COLO668 (cell line): ENCODE measurements around the gene COQ9.
"Not testable (repeated sequence)": the region's sequence is repeated elsewhere in the genome, so short reads cannot be mapped to it uniquely, and the experiment has no call there.

ENCODE experiments used
- DNase-seq: peaks from one replicate; lab custom pipeline; 2025; ENCODE audit not compliant: unreplicated experiment; lab: John Stamatoyannopoulos, UW

The COQ9 gene, protein sequence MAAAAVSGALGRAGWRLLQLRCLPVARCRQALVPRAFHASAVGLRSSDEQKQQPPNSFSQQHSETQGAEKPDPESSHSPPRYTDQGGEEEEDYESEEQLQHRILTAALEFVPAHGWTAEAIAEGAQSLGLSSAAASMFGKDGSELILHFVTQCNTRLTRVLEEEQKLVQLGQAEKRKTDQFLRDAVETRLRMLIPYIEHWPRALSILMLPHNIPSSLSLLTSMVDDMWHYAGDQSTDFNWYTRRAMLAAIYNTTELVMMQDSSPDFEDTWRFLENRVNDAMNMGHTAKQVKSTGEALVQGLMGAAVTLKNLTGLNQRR

DNA sequence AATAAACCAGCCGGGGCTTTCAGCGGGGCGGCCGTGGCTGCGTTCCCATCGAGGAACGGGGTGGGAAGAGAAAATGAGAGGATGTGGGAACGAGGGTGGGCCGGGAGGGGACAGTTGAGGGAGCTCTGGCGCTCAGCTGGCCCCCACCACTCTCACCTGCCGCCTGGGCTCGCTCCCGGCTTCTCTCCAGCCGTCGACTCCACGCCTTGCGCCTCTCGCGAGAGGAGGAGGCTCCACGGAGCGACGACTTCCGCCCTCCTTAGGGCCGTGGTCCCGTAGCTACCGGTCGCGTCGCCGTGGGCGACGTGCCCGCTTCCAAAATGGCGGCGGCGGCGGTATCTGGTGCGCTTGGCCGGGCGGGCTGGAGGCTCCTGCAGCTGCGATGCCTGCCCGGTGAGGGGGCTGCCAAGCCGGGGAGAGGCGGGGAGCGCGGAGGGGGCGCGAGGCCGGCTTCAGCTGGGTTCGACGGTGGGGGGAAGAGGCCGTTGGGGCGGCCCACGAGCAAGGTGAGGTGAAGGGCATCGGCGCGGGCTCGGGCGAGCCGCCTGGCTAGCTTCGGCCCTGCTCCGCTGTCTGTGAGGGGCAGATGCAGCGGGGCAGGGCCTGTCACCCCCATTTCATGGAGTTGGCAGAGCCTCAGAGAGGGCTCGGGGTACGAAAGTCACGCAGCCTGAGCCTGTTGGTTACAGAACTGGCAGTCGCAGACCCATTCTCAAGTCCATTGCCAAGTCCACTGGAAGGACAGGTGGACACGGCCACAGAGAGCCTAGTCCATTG, at the start of gene COQ9, which contains the start of gene CIAPIN1:
Gene COQ9, plus strand, starts transcription at position 294 of the 777 bp plus-strand sequence. Its CDS starts 27 bp downstream, at position 321.
Gene CIAPIN1, minus strand, starts transcription at position 200 of the 777 bp plus-strand sequence. CDS start 6,457 bp downstream, outside the sequence.
- DNase-seq, result peak; percentile 97

DNA sequence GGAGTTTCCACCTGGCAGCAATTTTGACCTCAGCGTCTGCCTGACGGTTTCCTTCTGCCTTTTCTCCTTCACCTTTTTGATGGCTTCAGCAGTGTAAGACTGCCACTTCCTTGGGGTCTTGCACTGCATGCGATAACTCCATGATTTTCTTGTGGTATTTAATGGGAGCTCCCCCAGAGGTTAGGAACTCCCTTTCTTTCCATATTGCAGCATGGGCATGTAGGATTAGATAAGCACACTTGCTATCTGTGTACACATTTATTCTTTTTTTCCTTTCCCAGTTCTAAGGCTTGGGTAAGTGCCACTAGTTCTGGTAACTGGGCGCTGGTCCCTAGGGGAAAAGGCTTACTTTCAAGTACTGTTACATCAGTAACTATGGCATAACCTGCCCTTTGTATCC, 49.8 kb upstream of the COQ9 start:
- not testable (repeated sequence) for DNase-seq

DNA sequence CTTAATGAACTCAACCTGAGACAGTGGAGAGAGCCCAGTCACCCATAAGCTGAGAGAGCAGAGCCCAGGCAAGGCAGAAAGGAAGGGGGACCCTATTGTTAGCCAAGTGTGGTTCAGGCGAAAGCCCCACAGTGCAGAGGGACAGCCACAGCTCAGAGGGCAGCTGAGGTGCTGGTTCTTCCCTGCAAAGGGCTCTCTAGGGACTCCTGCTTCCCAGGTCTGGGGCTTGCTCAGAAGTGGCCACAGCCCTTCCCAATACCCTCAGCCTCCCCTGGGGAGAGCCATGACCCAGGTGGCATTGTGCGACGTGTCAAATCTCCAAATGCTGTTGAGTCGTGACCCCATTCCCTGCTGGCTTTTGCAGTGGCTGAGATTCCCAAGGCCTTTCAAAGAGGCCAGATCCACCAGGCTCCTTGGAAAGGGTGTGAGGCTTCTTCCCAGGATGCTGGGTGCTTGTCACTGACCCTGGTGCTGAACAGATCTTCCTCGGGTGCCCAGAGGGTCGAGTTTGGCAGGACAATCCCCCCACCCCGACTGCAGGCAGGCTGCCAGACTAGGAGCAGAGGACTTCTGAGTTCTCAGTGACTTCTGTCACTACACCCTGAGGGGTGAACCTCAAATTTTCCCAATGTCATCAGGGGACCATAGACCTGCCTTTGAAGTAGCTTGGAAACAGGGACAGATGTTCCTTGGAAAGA, 45.2 kb upstream of the COQ9 start:
- no peak for DNase-seq

DNA sequence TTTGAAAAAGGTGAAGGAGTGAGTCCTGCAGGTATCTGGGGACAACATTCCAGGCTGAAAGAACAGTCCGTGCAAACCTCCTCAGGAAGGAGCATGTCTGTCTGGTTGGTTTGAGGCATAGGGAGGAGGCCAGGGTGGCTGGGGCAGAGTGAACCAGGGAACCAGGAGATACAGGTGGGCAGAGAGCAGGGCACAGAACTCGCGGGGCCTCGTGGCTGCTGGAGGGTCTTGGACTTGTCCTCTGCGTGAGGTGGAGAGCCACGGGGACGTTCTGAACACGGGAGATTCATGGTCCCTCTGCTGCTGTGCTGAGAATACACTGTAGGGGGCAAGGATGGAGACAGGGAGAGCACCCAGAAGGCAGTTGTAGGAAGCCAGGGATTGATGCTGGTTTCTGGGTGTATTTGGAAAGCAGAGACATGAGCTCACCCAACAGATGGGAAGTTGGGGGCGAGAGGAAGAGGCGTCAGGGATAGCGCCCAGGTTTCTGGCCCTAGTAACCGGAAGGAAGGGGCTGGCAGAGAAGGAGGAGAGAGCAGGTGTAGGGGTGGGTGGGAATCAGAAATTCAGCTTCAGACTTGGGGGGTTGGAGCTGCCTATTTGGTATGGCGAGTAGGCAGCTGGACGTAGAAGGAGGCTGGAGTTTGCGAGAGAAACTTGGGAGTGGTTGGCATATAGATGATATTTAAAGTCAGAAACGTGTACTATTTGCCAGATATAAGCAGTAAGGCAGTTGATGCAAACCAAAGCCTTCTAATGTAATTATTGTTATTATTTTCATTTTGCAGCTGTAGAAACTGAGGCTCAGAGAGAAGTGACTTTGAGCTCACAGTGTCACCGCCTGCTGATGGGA, 43.1 kb upstream of the COQ9 start, which contains the start of gene CCL17:
Gene CCL17, plus strand, starts transcription at position 803 of the 853 bp plus-strand sequence. CDS start 9,166 bp downstream, outside the sequence.
- DNase-seq, result no peak

DNA sequence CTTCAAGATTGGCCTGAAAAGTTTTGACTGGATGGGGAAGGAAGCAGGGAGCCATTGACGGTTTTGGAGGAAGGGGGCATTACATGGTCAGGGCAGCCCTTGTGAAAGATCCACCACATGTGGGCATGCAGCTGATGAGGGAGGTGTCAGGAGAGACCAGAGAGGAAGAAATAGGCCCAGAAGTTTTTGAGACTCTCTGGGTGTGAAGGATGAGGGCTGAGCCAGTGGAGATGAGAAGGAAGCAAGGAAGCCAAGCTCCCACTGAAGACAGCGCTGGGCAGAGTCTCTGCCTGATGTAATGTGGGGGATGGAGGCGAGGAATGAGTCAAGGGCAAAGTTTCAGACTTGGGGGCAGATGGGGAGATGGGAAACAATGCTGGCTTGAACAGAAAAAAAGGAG, 42.2 kb upstream of the COQ9 start:
- DNase-seq, result no peak

DNA sequence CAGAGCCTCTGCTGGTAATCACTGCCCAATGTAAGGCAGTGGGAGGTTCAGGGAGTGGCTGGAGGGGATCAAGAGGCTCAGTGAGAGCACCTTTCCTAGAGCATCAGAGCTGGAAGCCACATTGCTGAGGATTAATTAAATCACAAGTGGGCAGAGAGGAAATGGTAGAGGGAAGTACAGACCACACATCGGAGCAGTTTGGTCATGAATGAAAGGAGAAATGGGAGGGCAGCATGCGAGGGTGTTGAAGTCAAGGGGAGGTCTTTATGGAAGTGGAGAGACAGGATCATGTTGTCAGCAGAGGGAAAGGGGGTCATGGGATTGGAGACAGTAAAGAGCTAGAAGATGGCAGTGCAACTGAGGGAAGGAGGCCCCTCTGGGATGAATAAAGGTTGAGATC, 40.4 kb upstream of the COQ9 start:
- no peak for DNase-seq

DNA sequence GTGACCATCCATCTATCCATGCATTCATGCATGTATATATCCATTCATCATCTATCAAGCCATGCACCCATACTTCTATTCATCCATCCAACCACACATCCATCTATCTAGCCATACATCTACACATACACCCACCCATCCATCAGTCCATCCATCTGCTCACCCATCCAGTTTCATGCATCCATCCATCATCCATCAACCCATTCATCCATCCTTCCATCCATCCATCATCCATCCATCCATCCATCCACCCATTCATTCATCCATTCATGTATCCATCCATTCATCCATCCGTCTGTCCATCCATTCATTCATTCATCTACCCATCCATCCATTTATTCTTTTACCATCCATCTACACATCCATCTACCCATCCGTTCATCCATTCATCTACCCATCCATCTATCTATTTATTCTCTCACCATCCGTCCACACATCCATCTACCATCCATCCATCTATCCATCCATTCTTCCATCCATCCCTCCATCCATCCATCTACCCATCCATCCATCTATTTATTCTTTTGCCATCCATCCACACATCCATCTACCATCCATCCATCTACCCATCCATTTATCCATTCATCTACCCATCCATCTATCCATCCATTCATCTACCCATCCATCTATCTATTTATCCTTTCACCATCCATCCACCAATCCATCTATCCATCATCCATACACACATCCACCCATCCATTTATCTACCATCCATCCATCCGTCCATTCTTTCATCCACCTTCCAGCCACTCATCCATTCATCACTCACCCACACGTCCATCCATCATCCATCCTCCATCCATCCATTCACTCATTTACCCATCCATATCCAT, 39.5 kb upstream of the COQ9 start:
- DNase-seq, result no peak

DNA sequence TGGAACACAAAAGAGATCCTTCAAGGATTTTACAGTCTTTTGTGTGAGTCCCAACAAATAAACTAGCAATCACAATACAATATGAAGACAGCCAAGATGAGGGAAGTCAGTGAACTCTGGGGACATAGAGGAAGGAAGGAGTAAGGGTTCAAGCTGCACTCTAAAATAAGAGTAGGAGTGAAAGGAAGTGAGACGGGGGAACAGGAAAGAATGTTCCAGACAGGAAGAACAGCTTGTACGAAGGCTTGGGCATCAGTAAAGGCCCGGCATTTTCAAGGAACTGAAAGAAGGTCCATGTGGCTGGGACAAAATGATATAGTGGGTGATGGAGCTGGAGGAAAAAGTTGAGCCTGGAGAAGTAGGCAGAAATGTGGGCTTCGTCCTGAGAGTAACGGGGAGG, 38.2 kb upstream of the COQ9 start:
- DNase-seq, result no peak

DNA sequence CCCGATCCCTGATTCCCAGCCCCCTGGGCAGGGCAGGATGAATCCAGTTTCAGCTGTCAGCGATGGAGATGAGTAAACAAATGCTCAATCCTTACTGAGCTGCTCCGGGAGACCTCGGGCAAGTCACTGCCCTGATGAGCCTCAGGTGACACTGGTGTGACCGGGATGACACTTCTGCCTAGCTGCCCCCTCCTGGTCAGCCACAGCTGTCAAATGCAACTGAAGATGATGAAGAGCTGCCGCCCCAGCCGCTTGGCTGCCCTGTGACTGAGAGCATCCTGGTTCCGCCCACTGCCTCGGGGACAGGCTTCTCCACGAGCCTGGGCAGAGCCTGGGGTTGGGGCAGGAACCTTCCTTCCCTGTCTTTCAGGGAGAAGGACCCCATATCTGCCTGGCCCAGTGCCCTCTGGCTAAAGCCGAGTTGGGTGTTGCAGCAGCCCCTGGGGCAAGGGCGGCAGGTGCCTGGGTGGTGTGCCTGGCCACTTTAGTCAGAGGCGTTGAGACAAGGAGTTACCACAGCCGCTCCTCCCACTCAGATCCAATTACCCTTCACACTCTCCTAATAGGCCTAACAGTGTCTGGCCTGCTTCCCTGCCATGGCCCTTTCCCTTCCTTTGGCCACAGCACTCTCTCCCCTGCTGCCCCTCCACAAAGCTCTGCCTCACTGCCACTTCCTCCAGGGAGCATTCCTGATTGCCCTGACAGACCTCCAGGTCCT, 37.2 kb upstream of the COQ9 start:
- DNase-seq, result peak; percentile 81

DNA sequence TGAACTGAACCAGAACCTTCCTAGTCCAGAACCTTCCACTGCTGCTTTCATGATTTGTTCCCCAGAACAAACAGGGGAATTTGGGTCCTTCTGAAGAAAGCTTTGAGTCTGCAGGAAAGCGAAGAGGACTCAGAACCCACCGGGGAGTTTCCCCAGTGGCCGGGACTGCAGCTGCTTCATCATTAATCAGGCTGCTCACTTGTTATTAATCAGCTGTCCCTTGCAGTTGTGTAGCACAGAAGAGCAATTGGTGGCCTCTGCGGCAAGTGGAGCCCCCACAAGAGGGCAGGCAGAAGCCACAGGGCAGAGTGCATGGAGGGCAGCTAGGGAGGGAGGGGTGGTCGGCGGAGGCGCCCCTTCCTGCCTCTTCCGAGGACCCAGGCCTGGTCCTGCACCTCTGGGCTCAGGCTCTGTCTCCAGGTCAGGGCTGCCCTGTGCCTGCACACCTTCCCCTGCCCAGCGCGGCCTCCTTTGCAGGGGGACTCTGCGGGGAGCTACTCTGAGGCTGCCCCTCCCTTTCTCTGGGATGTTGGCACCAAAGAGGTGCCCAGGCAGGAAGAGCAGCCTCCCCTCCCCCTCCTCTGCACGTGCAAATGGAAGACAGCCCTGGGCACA, 35.8 kb upstream of the COQ9 start:
- no peak for DNase-seq

DNA sequence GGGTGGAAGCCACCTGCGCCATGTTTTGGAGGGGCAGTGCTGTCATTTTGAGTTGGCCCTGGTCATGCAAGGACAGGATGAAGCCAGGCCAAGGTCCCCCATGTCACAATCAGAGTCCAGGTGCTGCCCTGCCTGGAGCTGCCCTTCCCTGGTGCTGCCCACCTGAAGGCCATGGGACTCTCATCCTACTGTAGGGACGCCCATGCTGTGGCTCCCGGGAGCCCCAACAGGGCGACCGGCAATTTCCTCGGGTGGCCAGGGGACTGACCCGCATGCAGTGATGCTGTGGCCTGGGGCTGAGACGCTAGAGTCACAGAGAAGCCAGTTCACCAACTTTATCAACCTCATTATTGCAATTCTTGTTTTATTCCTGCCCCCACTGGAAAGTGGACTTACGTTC, 34.7 kb upstream of the COQ9 start:
- no peak for DNase-seq

DNA sequence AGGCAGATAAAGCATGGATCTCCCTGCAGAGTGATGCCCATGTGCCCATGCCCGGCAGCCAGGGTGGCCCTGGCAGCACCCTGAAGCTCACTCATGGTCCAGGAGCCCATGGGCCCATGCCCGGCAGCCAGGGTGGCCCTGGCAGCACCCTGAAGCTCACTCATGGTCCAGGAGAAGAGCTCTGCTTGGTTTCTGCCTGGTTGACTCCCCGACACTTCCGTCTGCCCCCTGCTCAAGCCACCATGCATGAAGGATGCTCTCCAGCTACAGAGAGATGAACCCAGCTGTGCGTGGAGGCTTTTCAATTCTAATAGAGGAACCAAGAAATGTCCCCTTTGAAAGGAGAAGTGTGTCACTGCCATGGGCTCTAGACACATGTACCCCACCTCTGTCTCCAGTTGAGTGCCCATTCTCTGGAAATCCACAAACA, 34.0 kb upstream of the COQ9 start:
- no peak for DNase-seq

DNA sequence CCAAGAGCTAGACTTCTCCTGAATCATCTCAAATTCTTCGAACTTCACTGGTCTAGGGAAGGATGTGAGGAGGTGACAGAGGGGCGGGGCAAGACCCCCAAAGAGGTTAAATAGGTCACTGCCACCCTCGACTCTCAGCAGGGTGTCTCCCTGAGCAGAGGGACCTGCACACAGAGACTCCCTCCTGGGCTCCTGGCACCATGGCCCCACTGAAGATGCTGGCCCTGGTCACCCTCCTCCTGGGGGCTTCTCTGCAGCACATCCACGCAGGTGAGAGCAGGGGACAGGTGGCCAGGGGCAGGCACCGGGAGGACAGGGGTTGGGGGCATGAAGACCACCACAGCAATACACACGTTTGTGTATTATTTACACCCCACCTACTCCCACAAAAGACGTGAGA, 33.5 kb upstream of the COQ9 start:
- no peak for DNase-seq

DNA sequence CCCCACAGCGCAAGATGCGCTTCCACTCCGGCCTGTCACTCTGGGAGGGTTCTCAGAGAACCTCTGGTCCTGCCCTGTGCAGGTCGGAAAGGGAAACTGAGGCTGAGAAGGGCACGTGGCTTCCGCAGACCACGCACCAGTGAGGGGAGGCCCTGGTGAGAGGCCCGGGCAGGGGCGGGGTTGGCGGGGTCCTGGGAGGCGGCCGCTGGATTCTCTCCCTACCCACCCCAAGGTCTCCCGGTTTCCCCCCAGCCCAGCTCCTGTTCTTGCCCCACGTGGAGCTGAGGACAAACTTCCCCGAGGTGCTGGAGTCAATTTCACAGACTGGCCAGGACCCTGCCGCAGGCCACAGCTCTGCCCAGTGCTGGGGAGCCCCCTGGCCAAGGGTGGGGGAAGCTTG, 31.2 kb upstream of the COQ9 start:
- no peak for DNase-seq

DNA sequence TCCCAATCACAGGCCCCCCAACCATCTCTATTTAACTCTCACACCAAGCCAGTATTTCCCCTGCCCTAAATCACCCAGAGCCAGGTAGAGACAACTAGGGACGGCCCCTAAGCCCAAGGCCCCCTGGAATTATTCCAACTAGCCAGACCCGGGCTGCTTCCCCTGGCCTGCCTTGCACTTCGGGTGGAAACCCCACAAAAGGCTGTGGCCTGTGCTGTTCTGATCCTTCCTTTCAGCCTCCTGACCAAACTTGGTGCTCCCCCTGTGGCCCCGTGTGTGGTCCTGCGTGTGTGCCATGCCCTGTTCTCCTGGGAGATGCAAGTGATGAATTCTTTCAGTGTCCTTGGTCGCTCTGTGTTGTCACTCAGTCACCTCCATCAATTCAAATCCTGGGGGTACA, 27.8 kb upstream of the COQ9 start:
- no peak for DNase-seq

DNA sequence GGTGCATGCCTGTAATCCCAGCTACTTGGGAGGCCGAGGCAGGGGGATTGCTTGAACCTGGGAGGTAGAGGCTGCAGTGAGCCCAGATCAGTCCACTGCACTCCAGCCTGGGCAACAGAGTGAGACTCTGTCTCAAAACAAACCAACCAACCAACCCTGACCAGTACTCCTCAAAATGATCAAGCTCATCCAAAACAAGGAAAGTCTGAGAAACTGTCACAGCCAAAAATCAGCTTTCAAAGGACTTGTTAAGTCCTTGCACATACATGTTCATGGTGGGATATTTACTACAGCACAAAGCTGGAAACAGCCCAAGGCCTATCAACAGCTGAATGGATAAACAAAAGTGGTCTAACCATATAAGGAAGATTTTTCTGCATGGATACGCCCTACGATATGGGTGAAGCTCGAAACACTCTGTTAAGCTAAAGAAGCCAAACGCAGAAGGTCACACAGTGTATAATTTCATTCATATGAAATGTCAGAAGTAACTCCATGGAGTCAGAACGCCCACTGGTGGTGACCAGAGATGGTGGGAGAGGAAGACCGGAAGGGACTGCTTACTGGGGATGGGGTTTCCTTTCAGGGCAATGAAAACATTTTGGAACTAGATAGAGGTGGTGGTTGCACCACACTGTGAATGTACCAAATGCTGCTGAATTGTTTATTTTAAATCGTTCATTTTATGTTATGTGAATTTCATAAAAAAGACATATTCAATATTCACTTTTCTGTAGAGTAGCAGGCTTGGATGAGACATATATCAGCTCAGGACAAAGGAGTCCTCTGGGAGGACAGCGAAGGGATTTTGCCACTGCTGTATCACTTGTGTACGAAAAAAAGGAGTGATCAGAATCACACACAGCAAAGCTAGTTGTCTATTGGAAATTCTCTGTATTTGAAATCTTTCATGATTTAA, 25.0 kb upstream of the COQ9 start:
- DNase-seq, result peak; percentile 72

DNA sequence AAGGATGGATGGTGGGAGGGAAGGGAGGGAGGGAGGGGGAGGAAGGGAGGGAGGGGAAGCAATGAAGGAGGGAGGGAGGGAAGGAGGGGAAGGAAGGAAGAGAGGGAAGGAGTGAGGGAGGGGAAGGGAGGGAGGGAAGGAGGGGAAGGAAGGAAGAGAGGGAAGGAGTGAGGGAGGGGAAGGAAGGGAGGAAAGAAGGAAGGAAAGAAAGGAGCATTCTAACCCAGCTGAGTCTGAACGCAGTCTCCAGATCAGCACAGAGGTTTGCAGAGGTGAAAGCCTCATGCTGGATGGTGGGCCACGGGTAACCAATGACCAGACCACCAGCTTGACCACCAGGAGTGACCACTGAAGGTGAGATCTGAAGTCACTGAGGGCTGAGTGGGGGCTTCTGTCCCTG, 24.1 kb upstream of the COQ9 start:
- no peak for DNase-seq

DNA sequence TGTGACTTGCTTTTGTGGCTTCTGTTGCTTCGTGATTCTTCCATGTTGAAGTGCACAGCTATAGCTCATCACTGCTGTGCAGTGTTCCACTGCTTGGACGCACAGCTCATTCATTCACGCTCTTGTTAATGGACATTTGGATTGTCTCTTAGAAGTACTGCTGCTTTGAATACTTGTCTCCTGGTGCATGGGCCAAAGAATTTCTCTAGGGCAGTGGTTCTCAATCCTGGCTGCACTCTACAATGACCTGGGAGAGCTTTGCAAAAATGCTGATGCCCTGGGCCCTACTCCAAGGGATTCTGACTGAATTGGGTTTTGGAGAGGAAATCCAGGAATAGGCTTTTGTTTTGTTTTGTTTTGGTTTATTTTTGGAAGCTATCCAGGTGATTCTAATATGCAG, 22.7 kb upstream of the COQ9 start:
- no peak for DNase-seq
